Endothelial cell of umbilical vein (primary cell): Measurements from ENCODE around the gene SPACA7.

Experiments used
- EZH2 ChIP-seq: IDR thresholded peaks from 2 replicates; pipeline ENCODE4 v1.6.1; 2012; ENCODE audit warnings: borderline replicate concordance, low read depth, mild to moderate bottlenecking, moderate library complexity, low read length, inconsistent platforms; ENCODE audit not compliant: severe bottlenecking
- FOS ChIP-seq: IDR thresholded peaks from 2 replicates; pipeline ENCODE4 v1.6.1; 2011; ENCODE audit warnings: mild to moderate bottlenecking, low read length, moderate library complexity, borderline replicate concordance; ENCODE audit not compliant: insufficient read depth
- JUN ChIP-seq: IDR thresholded peaks from 2 replicates; pipeline ENCODE4 v1.6.1; 2011; ENCODE audit warnings: borderline replicate concordance, low read depth; ENCODE audit not compliant: insufficient read length, insufficient read depth
- MYC ChIP-seq: IDR thresholded peaks from one replicate; pipeline ENCODE4 v1.6.1; 2011; ENCODE audit warnings: mild to moderate bottlenecking, low read depth, low read length
- POLR2A ChIP-seq: IDR thresholded peaks from 2 replicates; pipeline ENCODE4 v1.6.1; 2012; ENCODE audit warnings: low read depth, mild to moderate bottlenecking, control low read depth, low read length
- POLR2AphosphoS5 ChIP-seq: IDR thresholded peaks from 2 replicates; pipeline ENCODE4 v1.6.1; 2012; ENCODE audit warnings: low read depth, mild to moderate bottlenecking, control low read depth, low read length, moderate library complexity; ENCODE audit not compliant: insufficient read depth
- TF ChIP-seq, protein P1 (sequence below), 2 donors: IDR thresholded peaks; 1 replicate in 1 of 2; 2 replicates in 1 of 2; pipeline ENCODE4 v1.5.1; 2011; ENCODE audit warnings: low read length in 2 of 2, mild to moderate bottlenecking in 2 of 2, moderate library complexity in 2 of 2, control low read depth in 1 of 2, inconsistent platforms in 1 of 2, low read depth in 1 of 2; ENCODE audit not compliant: insufficient read depth in 1 of 2; ENCODE audit errors: extremely low read depth in 1 of 2

DNA sequence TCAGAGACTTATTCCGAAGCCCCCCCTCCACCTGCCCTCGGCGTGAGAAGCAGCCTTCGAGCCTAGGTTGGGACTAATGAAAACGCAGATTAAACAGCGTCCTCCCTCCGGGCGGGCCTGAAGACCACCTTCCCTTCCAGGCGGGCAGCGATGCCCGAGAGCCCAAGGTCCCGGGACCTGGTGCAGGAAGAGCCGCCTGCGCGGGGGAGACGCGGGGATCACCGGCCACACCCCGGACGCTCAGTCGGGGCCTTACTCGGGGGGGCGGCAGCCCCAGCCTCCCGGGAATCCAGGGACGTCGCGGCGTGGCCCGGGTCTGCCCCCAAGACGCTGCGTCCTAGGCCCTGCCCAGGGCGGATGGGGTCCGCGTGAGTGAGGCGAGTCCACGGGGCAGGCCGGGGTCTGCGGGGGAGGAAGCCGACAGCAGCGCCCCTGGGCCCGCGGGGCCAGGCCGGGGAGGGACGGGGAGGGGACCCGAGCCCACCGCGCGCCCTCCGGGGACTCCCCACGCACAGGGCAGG is 33.3 kb upstream of the SPACA7 start:
- TF ChIP-seq POLR2AphosphoS5 (no peak), POLR2A (no peak), EZH2 (no peak), JUN (no peak), FOS (no peak), MYC (no peak)
- TF ChIP-seq, protein P1, sequence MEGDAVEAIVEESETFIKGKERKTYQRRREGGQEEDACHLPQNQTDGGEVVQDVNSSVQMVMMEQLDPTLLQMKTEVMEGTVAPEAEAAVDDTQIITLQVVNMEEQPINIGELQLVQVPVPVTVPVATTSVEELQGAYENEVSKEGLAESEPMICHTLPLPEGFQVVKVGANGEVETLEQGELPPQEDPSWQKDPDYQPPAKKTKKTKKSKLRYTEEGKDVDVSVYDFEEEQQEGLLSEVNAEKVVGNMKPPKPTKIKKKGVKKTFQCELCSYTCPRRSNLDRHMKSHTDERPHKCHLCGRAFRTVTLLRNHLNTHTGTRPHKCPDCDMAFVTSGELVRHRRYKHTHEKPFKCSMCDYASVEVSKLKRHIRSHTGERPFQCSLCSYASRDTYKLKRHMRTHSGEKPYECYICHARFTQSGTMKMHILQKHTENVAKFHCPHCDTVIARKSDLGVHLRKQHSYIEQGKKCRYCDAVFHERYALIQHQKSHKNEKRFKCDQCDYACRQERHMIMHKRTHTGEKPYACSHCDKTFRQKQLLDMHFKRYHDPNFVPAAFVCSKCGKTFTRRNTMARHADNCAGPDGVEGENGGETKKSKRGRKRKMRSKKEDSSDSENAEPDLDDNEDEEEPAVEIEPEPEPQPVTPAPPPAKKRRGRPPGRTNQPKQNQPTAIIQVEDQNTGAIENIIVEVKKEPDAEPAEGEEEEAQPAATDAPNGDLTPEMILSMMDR (IDR thresholded peaks at IDR 0.05; ENCODE audit: extremely low read depth in 1 of 2, insufficient read depth in 1 of 2, low read depth in 1 of 2, low read length in 2 of 2): no peak
